ENCODE data around the gene CRISPLD2. TPM values are rescaled to one million over a fixed set of nuclear protein-coding genes. Genes with fewer than 3 reads are reported as not detected.

Gene CRISPLD2
- total RNA-seq, 1 donor from 2014 or later, result not detected

GRCh38 chr16:84957792-84958191, 138.0 kb downstream of the CRISPLD2 start:
- peaks cover 4% of the 10 kb centered on the region for H3K27me3 Mint-ChIP-seq
- DNase-seq (no peak), ATAC-seq (ENCODE audit: low read depth) (no peak)
- no peak for TF ChIP-seq CTCF (IDR thresholded peaks at IDR 0.05)
- CTCF ChIA-PET, result no interaction called here
- no peaks in the 10 kb centered on the region for H3K9me3 Mint-ChIP-seq
- POLR2A ChIA-PET, result no interaction called here
- H3K36me3 Mint-ChIP-seq (ENCODE audit: low read depth), result no peaks in the 10 kb centered on the region
- no peak overlapping the region for H3K4me3 Mint-ChIP-seq
- no peak overlapping the region for H3K27ac Mint-ChIP-seq
- H3K4me1 Mint-ChIP-seq, result no peaks in the 10 kb centered on the region
- intact Hi-C loops (cut with micrococcal nuclease), result no loop called here

Other genes with a start within 250 kb of the CRISPLD2 start
- gene COTL1, start 201.9 kb upstream of the CRISPLD2 start, total RNA-seq, result 487 and 525 TPM in 2 replicates
- 62.6 and 72.7 TPM in 2 replicates for gene KLHL36, start 171.5 kb upstream of the CRISPLD2 start, total RNA-seq
- 138 and 147 TPM in 2 replicates for gene USP10, start 120.0 kb upstream of the CRISPLD2 start, total RNA-seq
- gene ZDHHC7, start 191.6 kb downstream of the CRISPLD2 start, total RNA-seq, result 24.4 and 26.9 TPM in 2 replicates
- 0.62 and 1.1 TPM in 2 replicates for gene KIAA0513, start 207.8 kb downstream of the CRISPLD2 start, total RNA-seq

Data from activated B cell treated with CpG ODN at 0.5 μM for 24 hours (primary cell).